ENCODE results near the gene ZSCAN5A.
"Not testable (repeated sequence)": the region's sequence is repeated elsewhere in the genome, so short reads cannot be mapped to it uniquely, and the experiment has no call there.

ZSCAN5A gene

GRCh38 chr19:56315077-56315828, 614 bp upstream of the ZSCAN5A start:
- DNase-seq (ENCODE audit: low read depth in 2 of 2): peak; percentile 74 to 77

GRCh38 chr19:56314018-56314380, 640 bp downstream of the ZSCAN5A start:
- DNase-seq (ENCODE audit: low read depth in 2 of 2): no peak

DNA sequence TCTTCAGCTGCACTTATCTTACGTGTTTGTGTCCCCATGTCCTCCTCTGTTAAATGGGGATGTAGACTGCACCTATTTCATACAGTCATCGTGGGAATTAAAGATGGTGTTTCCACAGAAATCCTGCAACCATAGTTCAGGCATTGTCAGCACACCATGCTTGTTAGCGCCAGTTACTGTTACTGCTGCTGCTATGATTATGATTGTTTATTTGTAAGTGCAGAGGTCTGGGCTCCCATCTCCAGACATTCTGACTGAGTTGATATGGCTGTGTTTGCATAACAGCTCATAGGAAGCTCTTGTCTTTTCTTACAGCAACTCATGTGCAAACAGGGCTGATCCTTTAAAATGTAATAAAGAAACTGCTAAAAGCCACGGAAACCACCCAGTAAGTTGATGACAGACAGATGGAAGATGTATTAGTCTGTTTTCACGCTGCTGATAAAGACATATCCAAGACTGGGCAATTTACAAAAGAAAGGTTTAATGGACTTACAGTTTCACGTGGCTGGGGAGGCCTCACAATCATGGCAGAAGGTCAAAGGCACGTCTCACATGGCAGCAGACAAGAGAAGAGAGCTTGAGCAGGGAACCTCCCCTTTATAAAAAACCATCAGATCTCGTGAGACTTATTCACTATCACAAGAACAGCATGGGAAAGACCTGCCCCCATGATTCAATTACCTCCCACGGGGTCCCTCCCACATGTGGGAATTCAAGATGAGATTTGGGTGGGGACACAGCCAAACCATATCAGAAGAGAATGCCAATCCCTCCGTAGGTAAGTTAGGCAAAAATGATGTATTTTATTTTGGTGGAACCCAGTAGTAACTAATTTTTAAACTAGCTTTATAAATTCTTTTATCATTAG, 1.6 kb downstream of the ZSCAN5A start:
- DNase-seq (ENCODE audit: low read depth in 2 of 2): no peak

DNA sequence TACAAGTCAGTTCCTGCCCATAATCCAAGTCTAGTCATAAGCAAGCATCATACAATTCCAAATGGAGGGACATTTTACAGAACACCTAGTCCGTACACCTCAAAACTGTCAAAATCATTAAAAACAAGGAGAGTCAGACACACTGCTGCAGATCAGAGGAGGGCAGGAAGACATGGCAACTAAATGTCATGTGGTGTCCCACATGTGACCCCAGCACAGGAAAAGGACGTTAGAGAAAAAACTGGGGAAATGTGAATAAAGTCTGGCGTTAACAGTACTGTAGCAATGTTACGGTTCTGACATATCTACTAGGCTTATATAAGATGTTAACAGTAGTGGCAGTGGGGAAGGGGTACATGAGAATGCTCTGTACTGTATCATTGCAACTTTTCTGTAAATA, 2.3 kb downstream of the ZSCAN5A start:
- DNase-seq (ENCODE audit: low read depth in 2 of 2): no peak

DNA sequence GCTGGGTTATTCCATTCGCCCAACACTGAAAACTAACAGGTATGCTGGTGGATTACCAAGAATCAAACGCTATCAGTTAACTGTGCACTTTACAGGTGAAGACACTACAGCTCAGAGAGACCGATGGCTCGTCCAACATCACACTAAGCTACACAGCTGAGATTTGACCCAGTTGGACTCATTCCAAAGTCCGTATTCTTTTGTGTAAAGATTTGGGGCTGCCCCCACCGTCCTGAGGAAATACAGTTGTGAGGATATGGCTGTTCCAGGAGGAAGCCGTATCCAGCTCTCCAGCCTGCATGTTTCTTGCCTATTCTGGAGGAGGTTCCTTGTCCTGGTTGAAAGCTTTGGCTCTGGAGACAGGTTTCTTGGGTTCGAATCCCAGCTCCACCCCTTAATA, 4.2 kb downstream of the ZSCAN5A start:
- no peak for DNase-seq (ENCODE audit: low read depth in 2 of 2)

GRCh38 chr19:56309511-56310185, 5.0 kb downstream of the ZSCAN5A start:
- peak in 1 of 2 donors; percentile 11 for DNase-seq (ENCODE audit: low read depth in 2 of 2)

DNA sequence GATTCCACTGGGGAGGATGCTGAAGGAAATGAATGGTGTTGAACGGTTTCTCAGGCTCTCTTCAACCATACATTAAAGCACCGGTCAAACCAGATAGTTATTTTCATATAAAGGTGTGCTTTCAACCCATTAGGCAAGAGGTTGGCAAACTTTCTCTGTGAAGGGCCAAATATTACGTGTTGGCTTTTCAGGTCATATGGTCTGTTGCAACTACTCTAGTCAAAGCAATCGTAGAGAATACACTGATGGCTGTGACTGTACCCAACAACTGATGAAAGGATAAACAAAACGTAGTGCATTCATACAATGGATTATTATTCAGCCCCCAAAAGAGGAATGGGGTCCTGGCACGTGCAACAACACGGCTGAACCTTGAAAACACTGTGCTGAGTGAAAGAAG, 5.8 kb downstream of the ZSCAN5A start:
- DNase-seq (ENCODE audit: low read depth in 2 of 2): no peak

DNA sequence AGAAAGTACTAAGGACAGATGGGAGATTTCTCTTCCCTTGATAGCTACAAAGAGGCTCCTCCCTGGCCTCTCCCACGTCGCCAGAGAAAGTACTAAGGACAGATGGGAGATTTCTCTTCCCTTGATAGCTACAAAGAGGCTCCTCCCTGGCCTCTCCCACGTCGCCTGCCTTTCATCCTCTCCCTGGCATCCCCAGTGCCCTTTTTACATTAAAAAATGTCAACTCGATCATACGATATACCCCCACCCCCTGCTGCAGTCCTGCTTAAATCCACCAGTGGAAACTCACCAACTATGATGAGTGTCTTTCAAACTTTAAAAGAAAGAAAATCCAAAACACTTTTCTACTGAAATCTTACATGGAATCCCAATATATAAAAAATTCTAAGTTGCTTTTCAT, 7.6 kb downstream of the ZSCAN5A start:
- not testable (repeated sequence) for DNase-seq (ENCODE audit: low read depth in 2 of 2)

DNA sequence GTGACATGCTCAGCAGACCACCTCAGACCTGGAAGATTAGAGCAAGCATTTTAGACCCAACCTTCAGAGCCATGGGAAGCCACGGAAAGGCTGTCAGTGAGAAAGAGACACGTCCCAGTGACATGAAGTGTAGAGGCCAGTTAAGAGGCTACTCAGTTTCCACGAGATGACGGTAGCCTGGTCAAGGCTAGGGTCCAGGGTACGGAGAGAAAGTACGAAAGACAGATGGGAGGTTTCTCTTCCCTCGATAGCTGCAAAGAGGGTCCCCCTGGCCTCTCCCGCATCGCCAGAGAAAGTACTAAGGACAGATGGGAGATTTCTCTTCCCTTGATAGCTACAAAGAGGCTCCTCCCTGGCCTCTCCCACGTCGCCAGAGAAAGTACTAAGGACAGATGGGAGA, 8.6 kb downstream of the ZSCAN5A start:
- no peak for DNase-seq (ENCODE audit: low read depth in 2 of 2)

DNA sequence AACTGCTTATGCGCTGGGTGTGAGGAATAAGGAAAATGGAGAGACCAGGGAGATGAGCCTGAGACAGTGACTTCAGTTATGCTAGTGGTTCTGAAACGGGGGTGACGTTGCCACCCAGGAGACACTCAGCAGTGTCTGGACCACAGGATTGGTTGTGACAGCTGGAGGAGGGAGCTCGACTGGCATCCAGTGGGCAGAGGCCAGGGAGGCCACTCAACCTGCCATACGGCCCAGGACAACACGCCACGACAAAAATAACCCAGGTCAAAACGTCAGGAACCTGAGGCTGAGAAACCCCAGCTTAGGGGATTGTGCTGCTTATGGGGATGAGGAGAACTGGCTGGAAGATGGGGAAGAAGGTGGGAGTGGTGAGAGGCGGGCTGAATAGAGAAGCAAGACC, 10.4 kb downstream of the ZSCAN5A start:
- DNase-seq (ENCODE audit: low read depth in 2 of 2): no peak

GRCh38 chr19:56301886-56302620, 12.6 kb downstream of the ZSCAN5A start:
- no peak for DNase-seq (ENCODE audit: low read depth in 2 of 2)

GRCh38 chr19:56301155-56301554, 13.5 kb downstream of the ZSCAN5A start:
- no peak for DNase-seq (ENCODE audit: low read depth in 2 of 2)

DNA sequence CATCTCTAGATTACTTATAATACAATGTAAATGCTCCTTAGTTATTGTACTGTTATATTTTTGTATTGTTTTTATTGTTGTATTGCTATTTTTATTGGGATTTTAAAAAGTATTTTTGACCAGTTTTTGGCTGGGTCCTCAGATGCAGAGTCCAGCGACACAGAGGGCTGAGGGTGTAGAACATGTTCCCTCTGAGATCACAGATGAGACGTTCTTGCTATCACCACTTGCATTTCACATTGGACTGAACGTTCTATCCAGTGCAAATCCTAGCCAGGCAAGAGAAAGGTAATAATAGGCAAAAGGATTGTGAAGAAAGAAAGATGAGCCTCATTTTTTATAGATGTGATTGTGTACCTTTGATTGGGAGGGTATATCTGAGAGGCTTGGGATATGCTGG, 15.0 kb downstream of the ZSCAN5A start:
- DNase-seq (ENCODE audit: low read depth in 2 of 2): no peak

- DNase-seq (ENCODE audit: low read depth in 2 of 2): no peak
Measured at GRCh38 chr19:56297010-56297409, 17.6 kb downstream of the ZSCAN5A start.

DNA sequence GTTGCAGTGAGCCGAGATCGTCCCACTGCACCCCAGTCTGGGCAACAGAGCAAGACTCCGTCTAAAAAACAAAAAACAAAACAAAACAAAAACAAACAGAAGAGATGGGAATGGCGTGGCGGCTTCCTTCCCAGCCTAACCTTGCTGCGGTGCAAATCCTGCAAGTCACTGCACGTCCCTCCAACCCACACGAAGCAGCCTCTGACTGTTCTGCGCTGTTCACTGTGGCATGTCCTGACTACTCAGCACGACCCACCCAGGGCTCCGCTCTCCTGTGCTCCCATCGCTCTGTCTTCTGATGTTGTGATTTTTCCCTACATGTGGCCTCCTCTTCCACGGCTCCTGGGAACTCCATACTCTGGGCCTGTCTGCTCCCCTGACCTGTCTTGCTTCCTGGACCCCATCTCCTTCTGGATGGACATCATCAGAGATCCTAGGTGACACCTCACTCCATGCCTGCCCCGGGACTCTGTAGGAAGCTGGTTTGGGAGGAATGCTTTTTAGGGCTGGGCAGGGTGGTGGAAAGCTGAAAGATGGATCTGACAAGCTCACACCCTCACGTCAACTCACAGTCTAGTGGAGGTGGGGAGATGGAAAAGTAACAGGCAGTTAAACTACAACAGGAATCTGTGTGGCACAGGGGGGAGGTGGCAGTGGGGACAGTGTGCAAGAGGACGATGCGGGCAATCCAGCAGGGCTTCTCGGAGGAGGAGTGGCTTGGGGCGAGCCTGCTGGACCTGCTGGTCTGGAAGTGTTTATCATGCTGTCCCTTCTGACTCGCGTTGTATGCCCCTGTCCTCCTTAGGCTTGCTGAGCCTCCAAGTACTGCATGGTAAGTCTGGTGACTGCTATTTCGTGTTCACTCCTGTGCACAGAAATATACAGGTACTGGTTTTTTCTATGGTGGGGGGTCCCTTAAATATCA, 18.8 kb downstream of the ZSCAN5A start:
- no peak for DNase-seq (ENCODE audit: low read depth in 2 of 2)

- DNase-seq (ENCODE audit: low read depth in 2 of 2): no peak
Measured at GRCh38 chr19:56294549-56294948, 20.1 kb downstream of the ZSCAN5A start.

GRCh38 chr19:56291867-56292266, 22.8 kb downstream of the ZSCAN5A start:
- no peak for DNase-seq (ENCODE audit: low read depth in 2 of 2)

DNA sequence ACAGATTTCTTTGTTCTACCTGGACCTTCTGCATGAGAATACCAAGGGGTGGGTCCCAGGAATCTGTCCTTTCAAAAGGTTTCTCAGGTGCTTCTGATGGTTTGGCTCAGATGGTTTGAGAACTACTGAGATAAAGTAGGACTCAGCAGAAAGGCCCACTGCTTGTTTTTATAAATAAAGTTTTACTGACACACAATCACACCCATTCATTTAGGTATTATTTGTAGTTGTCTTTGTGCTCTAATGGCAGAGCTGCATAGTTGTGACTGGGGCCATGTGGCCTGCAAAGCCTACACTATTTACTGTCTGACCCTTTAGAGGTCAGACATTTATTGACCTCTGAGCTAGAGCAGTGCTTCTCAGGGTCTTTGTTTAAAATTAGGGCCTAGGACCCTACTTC, 24.5 kb downstream of the ZSCAN5A start:
- no peak for DNase-seq (ENCODE audit: low read depth in 2 of 2)

GRCh38 chr19:56284746-56285145, 29.9 kb downstream of the ZSCAN5A start:
- no peak for DNase-seq (ENCODE audit: low read depth in 2 of 2)

- no peak for DNase-seq (ENCODE audit: low read depth in 2 of 2)
Measured at GRCh38 chr19:56282809-56283208, 31.8 kb downstream of the ZSCAN5A start.
